ENCODE data around the gene ZNF816. TPM values are rescaled to one million over a fixed set of nuclear protein-coding genes. Genes with fewer than 3 reads are reported as not detected.

ZNF816 gene
- total and polyA plus RNA-seq, 2 of the 8 experiments (the other 6 are each of a cell fraction or from before 2014, with no cell fraction given), result 2.7 to 13.2 TPM

DNA sequence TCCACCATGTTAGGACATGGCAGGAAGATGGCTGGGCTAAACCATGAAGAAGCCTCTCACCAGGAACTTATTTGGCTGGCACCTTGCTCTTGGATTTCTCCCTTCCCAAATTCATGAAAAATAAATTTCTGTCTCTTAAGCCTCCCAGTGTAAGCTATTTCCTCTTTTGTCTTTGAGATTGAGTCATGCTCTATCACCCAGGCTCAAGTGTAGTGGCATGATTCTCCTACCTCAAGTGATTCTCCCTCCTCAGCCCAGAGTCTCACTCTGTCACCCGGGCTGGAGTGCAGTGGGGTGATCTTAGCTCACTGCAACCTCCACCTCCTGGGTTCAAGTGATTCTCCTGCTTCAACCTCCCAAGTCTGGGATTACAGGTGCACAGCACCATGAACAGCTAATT is 52.0 kb downstream of the ZNF816 start (continued):
- TF ChIP-seq, protein P1, sequence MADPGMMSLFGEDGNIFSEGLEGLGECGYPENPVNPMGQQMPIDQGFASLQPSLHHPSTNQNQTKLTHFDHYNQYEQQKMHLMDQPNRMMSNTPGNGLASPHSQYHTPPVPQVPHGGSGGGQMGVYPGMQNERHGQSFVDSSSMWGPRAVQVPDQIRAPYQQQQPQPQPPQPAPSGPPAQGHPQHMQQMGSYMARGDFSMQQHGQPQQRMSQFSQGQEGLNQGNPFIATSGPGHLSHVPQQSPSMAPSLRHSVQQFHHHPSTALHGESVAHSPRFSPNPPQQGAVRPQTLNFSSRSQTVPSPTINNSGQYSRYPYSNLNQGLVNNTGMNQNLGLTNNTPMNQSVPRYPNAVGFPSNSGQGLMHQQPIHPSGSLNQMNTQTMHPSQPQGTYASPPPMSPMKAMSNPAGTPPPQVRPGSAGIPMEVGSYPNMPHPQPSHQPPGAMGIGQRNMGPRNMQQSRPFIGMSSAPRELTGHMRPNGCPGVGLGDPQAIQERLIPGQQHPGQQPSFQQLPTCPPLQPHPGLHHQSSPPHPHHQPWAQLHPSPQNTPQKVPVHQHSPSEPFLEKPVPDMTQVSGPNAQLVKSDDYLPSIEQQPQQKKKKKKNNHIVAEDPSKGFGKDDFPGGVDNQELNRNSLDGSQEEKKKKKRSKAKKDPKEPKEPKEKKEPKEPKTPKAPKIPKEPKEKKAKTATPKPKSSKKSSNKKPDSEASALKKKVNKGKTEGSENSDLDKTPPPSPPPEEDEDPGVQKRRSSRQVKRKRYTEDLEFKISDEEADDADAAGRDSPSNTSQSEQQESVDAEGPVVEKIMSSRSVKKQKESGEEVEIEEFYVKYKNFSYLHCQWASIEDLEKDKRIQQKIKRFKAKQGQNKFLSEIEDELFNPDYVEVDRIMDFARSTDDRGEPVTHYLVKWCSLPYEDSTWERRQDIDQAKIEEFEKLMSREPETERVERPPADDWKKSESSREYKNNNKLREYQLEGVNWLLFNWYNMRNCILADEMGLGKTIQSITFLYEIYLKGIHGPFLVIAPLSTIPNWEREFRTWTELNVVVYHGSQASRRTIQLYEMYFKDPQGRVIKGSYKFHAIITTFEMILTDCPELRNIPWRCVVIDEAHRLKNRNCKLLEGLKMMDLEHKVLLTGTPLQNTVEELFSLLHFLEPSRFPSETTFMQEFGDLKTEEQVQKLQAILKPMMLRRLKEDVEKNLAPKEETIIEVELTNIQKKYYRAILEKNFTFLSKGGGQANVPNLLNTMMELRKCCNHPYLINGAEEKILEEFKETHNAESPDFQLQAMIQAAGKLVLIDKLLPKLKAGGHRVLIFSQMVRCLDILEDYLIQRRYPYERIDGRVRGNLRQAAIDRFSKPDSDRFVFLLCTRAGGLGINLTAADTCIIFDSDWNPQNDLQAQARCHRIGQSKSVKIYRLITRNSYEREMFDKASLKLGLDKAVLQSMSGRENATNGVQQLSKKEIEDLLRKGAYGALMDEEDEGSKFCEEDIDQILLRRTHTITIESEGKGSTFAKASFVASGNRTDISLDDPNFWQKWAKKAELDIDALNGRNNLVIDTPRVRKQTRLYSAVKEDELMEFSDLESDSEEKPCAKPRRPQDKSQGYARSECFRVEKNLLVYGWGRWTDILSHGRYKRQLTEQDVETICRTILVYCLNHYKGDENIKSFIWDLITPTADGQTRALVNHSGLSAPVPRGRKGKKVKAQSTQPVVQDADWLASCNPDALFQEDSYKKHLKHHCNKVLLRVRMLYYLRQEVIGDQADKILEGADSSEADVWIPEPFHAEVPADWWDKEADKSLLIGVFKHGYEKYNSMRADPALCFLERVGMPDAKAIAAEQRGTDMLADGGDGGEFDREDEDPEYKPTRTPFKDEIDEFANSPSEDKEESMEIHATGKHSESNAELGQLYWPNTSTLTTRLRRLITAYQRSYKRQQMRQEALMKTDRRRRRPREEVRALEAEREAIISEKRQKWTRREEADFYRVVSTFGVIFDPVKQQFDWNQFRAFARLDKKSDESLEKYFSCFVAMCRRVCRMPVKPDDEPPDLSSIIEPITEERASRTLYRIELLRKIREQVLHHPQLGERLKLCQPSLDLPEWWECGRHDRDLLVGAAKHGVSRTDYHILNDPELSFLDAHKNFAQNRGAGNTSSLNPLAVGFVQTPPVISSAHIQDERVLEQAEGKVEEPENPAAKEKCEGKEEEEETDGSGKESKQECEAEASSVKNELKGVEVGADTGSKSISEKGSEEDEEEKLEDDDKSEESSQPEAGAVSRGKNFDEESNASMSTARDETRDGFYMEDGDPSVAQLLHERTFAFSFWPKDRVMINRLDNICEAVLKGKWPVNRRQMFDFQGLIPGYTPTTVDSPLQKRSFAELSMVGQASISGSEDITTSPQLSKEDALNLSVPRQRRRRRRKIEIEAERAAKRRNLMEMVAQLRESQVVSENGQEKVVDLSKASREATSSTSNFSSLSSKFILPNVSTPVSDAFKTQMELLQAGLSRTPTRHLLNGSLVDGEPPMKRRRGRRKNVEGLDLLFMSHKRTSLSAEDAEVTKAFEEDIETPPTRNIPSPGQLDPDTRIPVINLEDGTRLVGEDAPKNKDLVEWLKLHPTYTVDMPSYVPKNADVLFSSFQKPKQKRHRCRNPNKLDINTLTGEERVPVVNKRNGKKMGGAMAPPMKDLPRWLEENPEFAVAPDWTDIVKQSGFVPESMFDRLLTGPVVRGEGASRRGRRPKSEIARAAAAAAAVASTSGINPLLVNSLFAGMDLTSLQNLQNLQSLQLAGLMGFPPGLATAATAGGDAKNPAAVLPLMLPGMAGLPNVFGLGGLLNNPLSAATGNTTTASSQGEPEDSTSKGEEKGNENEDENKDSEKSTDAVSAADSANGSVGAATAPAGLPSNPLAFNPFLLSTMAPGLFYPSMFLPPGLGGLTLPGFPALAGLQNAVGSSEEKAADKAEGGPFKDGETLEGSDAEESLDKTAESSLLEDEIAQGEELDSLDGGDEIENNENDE (IDR thresholded peaks at IDR 0.05; ENCODE audit: insufficient replicate concordance, low read length), result no peak
- no peak for TF ChIP-seq GTF2F1 (IDR thresholded peaks at IDR 0.05; ENCODE audit: borderline replicate concordance, low read depth, low read length)

Data from H1 (cell line).